Upper lobe of right lung (tissue), 1 donor: ENCODE measurements around the gene MAMDC2. TPM values are rescaled to one million over a fixed set of nuclear protein-coding genes. Genes with fewer than 3 reads are reported as not detected.

Experiments used
- ATAC-seq: fragments of 200-7000 bp; cut with Tn5 transposase; one replicate; pipeline ENCODE4 v1.9.1; 2020; ENCODE audit warnings: mild to moderate bottlenecking, moderate library complexity
- DNase-seq: peaks from one replicate; pipeline ENCODE4 v3.0.0-alpha.2; 2020
- H3K27ac ChIP-seq: fragments of 200-600 bp; one replicate; pipeline ENCODE4 v1.8.0; 2022
- H3K27me3 ChIP-seq: fragments of 200-600 bp; one replicate; pipeline ENCODE4 v1.8.0; 2022; ENCODE audit warnings: mild to moderate bottlenecking
- H3K36me3 ChIP-seq: fragments of 200-600 bp; one replicate; pipeline ENCODE4 v1.8.0; 2022
- H3K4me1 ChIP-seq: fragments of 200-600 bp; one replicate; pipeline ENCODE4 v1.8.0; 2022
- H3K4me3 ChIP-seq: fragments of 200-600 bp; one replicate; pipeline ENCODE4 v1.8.0; 2022; ENCODE audit warnings: mild to moderate bottlenecking
- H3K9me3 ChIP-seq: fragments of 200-600 bp; one replicate; pipeline ENCODE4 v1.8.0; 2022
- intact Hi-C: fragments of 100-400 bp; cut with DNase I; formaldehyde crosslinking; loops from one replicate; pipeline ENCODE4 v1.11.0; 2022
- total RNA-seq: library from RNA; stranded (reverse); fragmentation: NEBNext Ultra II Directional; extraction: Animal tissue kit (Norgen Biotek cat#: 25700); gene quantifications from one replicate; pipeline ENCODE4 v1.2.1, GENCODE V29; 2021
- TF ChIP-seq, protein P1 (sequence below): fragments of 200-600 bp; IDR thresholded peaks from one replicate; pipeline ENCODE4 v1.8.0; 2022; ENCODE audit warnings: antibody characterized with exemption
- donor health status: DM: no; HTN: yes; CAD: no; lungs with severe emphysema.

The MAMDC2 gene
- total RNA-seq, 1 donor from 2014 or later = 72.0 TPM

DNA sequence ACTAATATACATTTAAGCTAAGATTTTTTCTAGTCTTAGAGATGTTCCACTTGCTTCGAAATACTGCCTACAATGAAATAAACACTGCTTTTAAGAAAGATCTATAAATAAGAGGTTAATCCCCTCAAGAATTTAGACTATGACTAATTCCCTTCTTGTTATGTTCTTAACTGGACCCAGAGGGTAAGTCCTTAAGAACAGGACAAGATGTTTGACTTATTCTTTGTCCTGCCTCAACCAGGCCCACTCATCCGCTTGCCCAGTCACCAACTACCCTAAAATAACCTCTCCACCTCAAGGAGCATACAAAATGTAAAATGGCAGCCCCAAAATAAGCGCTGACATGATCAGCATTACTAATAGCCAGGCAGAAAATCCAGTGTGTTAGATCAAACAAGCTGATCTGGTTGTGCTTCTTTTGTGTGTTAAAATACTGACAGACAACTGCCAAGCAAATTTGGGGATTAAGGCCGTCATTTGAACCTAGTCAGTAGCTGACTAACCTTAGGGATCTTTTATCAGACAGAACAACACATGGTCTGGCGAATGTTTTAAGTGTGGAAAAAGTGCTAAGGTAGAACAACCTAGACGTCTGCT lies 121.5 kb downstream of the MAMDC2 start:
- ATAC-seq (no peak), DNase-seq (no peak)
- TF ChIP-seq, protein P1, sequence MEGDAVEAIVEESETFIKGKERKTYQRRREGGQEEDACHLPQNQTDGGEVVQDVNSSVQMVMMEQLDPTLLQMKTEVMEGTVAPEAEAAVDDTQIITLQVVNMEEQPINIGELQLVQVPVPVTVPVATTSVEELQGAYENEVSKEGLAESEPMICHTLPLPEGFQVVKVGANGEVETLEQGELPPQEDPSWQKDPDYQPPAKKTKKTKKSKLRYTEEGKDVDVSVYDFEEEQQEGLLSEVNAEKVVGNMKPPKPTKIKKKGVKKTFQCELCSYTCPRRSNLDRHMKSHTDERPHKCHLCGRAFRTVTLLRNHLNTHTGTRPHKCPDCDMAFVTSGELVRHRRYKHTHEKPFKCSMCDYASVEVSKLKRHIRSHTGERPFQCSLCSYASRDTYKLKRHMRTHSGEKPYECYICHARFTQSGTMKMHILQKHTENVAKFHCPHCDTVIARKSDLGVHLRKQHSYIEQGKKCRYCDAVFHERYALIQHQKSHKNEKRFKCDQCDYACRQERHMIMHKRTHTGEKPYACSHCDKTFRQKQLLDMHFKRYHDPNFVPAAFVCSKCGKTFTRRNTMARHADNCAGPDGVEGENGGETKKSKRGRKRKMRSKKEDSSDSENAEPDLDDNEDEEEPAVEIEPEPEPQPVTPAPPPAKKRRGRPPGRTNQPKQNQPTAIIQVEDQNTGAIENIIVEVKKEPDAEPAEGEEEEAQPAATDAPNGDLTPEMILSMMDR = no peak
- H3K27ac ChIP-seq = no peak overlapping the region
- intact Hi-C loops = no loop called here
- H3K4me3 ChIP-seq = no peak overlapping the region
- H3K27me3 ChIP-seq = no peaks in the 10 kb centered on the region
- H3K4me1 ChIP-seq = peaks cover 6% of the 10 kb centered on the region
- H3K9me3 ChIP-seq = no peaks in the 10 kb centered on the region
- H3K36me3 ChIP-seq = peaks cover under 1% of the 10 kb centered on the region

DNA sequence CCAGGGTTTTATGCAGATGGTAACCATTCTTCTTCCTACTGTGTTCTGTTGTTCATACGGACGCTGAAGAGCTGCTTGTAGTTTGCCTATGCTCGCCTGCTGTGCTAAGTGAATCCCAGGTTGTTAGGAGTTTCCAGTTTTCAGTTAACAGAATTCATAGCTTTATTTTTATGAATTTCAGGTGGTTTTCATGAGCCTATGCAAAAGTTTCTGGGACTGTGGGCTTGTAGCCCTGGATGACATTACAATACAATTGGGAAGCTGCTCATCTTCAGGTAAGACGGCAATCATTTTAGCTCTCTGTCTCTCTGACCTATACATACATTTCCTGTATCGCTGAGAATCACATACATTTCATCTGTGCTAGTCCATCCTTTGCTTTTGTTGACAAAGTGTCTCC lies 124.9 kb downstream of the MAMDC2 start:
- intact Hi-C loops = no loop called here
- Histone ChIP-seq H3K36me3 (peaks cover 14% of the 10 kb centered on the region), H3K27ac (no peak overlapping the region), H3K27me3 (no peaks in the 10 kb centered on the region), H3K4me3 (no peak overlapping the region), H3K4me1 (no peaks in the 10 kb centered on the region), H3K9me3 (no peaks in the 10 kb centered on the region)
- ATAC-seq (no peak), DNase-seq (no peak)
- TF ChIP-seq, protein P1 = no peak

DNA sequence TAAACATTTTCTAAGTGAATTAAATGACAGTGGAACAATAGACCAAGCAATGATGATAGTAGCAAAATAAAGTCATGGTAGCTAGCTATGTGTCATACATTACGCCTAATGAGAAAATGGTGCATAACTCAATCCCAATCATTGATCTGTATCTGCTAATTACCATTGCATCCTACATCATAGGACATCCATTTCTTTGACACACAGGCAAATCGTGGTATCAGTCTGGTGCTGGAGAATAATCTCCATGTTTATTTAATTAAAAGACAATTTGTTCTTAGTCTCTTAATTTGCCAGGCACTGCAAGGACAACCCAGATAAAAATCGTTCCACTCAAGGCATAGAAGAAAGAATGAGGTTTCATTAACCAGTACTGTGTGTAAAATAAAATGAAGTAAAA lies 125.6 kb downstream of the MAMDC2 start:
- intact Hi-C loops = no loop called here
- TF ChIP-seq, protein P1 = no peak
- no peak overlapping the region for H3K27ac ChIP-seq

DNA sequence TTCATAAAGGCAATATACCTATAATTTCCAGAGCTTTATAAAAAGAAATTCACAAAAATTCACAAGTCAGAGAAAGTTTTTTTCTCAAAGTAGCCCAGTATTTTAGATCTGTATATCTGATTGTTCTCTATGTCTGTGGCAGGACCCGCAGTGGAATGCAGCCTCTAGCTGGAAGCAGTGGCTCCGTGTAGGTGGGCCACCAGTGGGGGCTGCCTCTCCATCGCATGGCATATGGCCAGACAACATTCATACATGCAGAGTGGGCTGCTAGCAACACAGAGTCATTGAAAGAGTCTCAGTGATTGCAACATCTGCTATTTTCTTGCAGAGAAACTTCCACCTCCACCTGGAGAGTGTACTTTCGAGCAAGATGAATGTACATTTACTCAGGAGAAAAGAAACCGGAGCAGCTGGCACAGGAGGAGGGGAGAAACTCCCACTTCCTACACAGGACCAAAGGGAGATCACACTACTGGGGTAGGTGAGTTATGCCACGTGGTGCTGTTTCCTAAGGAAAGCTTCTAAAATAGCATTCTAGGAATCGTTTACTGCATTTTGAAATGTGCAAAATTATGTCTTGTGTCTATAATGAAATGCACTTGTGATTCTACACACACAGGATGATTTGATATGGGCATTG lies 126.6 kb downstream of the MAMDC2 start:
- no peak for ATAC-seq
- DNase-seq = no peak
- Histone ChIP-seq H3K4me3 (no peak overlapping the region), H3K36me3 (peaks cover 14% of the 10 kb centered on the region), H3K9me3 (no peaks in the 10 kb centered on the region), H3K4me1 (no peaks in the 10 kb centered on the region), H3K27me3 (no peaks in the 10 kb centered on the region), H3K27ac (no peak overlapping the region)
- intact Hi-C loops = no loop called here
- TF ChIP-seq, protein P1 = no peak

More for the DNA sequence above, 125.6 kb downstream of the MAMDC2 start:
- no peak overlapping the region for H3K4me3 ChIP-seq
- peaks cover 14% of the 10 kb centered on the region for H3K36me3 ChIP-seq
- DNase-seq (no peak), ATAC-seq (no peak)
- no peaks in the 10 kb centered on the region for H3K4me1 ChIP-seq
- no peaks in the 10 kb centered on the region for H3K27me3 ChIP-seq
- H3K9me3 ChIP-seq = no peaks in the 10 kb centered on the region

DNA sequence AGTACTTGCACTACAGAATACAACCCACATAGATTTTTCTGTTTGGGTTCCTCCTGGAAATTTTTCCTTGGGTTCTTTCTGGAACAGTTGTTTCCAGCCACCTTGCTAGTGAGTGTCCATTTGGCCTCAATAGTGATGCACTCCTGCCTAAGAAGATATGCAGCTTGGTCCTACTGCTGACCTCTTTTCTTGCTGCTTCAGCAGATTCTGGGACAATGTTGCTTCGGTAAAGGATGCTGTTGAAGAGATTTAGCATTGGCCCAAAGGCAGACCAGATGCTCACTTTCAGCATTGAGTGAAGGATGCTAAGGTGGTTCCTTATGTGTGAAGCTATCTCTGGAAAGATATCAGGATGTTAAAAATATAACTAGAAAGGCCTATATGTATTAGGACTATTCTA lies 128.9 kb downstream of the MAMDC2 start:
- TF ChIP-seq, protein P1 = no peak
- Histone ChIP-seq H3K4me3 (no peak overlapping the region), H3K4me1 (no peaks in the 10 kb centered on the region), H3K27me3 (no peaks in the 10 kb centered on the region), H3K36me3 (peaks cover 14% of the 10 kb centered on the region), H3K27ac (no peak overlapping the region), H3K9me3 (no peaks in the 10 kb centered on the region)
- intact Hi-C loops = no loop called here
- DNase-seq (no peak), ATAC-seq (no peak)
